HG03442 (cell line): Measurements from ENCODE around the gene LDLRAD4.
"Not testable (repeated sequence)": the region's sequence is repeated elsewhere in the genome, so short reads cannot be mapped to it uniquely, and the experiment has no call there.

Source experiments
- ATAC-seq: cut with Tn5 transposase; IDR thresholded peaks from one replicate; pipeline ENCODE4 v1.9.1; 2021; ENCODE audit warnings: mild to moderate bottlenecking, moderate library complexity; ENCODE audit not compliant: unreplicated experiment

LDLRAD4 gene

GRCh38 chr18:13605477-13605876 lies 386.9 kb downstream of the LDLRAD4 start:
- no peak for ATAC-seq

DNA sequence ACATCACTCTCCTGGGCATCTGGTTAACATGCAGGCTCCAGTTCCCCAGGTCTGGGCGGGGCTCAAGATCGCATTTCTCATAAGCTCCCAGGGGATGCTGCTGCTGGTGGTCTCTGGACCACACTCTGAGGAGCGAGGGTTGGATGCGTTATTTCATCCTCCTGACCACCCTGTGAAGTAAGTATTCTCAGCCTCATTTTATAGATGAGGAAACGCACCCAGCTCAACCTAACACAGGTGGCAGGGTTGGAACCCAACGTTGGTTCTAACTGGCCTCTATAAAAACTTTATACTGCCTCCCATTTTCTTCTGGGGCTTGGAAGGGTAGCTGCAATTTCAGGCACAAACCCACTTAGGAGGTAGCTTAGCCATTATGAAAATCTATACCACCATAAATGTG lies 387.3 kb downstream of the LDLRAD4 start:
- no peak for ATAC-seq

DNA sequence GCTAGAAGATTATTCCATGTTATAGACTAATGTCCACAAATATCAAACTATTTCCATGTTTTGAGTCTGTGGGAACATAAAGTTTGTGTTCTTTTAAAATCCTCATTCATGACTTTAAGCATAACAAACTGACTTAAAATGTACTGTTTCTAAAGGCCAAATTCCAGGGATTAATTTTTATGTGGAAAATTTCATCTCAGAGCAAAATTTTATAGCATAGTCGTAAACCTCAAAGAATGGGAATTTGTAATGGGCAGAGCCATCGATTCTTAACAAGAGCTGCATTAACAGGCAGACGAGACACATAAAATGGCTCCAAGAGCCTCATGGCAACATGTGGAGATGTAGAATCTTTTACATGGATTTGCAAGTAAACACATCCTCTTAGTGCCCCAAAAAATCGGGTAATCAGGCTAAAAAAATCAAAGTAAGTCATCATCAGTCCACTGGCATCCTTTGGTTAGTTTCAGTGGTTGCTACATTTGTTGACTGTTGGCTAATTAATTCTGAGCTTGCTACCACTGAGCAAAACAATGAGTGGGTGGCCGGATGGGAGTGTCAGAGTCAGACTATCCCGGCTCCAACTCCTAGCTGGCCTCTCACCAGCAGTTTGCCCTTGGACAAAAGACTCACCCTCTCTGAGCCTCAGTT lies 388.2 kb downstream of the LDLRAD4 start:
- ATAC-seq, result peak; percentile 24

GRCh38 chr18:13608024-13608562 lies 389.5 kb downstream of the LDLRAD4 start:
- not testable (repeated sequence) for ATAC-seq

GRCh38 chr18:13608791-13609532 lies 390.4 kb downstream of the LDLRAD4 start:
- no peak for ATAC-seq

DNA sequence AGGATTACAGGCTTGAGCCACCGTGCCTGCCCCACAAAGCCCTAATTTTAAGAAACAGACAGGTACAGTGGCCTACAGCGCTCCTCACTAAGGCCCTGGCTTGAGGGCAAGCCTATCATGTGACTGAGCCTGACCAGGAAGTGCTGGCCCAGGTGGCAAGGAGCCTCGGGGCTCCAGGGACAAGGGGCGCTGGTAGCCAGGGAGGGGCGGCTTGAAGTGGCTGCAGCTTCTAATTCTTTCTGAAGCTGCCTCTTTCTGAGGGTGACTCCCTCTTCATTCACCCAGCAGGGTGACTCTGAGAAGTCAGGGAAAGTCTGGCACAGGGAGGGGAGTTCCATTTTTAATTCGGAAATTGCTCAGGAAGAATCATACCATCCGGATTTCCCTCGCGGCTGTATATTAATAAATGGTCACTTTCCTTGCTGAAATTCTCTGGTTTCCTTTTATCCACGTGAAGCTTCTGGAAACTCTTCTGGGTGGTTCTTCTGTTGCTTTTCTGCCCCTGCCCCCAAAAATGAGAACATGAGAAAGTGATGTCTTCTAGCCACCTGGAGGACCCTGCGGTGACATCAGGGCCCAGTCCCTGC lies 392.1 kb downstream of the LDLRAD4 start:
- no peak for ATAC-seq

DNA sequence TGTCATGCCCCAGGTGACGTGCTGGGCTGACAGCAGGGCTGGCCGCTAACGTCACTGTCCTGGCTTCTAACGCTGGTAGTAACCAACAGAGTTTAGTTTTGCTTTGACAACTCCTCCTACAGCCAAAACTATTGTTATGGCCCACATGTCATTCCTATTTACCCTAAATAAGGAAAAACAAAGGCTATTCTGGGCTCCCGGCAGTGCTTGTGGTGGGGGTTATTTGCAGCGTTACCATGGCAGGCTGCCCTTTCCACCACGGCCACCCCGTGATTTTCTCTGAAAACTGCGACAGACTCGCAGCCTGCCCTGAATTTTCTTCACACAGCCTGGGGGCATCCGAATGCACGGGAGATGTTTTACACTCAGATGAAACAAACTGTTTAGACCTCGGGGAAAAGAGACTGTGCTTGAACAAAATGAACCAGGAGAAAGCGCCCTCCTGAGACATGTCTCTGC lies 392.6 kb downstream of the LDLRAD4 start:
- ATAC-seq, result peak; percentile 34

DNA sequence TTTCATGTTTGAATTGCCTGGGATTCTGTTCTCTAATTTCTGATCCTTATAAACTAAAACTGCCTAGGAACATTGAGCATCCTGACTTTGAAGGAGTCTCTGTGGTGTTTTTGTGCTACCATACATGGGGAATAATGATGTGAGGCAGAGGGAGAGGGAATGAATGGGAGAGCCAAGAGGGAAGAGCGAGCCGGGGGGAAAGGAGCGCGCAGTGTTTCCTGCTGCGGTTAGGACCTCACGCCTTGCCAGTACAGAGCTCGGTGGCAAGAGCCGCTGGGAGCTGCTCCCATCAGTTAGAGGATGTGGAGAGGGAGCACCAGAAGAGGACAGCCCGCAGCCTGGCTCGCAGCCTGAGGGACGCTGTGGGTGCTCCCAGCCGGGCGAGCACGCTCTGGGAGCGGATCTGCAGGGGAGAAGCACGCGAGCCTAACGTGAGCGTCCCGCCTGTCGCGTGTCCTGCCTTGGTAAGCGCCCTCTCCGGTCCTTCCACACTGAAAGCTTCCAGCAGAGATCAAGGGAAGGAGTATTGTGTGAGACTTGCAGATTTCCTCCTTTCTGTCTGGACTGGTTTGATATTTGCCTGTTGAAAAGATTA lies 393.1 kb downstream of the LDLRAD4 start:
- ATAC-seq, result peak; percentile 1

DNA sequence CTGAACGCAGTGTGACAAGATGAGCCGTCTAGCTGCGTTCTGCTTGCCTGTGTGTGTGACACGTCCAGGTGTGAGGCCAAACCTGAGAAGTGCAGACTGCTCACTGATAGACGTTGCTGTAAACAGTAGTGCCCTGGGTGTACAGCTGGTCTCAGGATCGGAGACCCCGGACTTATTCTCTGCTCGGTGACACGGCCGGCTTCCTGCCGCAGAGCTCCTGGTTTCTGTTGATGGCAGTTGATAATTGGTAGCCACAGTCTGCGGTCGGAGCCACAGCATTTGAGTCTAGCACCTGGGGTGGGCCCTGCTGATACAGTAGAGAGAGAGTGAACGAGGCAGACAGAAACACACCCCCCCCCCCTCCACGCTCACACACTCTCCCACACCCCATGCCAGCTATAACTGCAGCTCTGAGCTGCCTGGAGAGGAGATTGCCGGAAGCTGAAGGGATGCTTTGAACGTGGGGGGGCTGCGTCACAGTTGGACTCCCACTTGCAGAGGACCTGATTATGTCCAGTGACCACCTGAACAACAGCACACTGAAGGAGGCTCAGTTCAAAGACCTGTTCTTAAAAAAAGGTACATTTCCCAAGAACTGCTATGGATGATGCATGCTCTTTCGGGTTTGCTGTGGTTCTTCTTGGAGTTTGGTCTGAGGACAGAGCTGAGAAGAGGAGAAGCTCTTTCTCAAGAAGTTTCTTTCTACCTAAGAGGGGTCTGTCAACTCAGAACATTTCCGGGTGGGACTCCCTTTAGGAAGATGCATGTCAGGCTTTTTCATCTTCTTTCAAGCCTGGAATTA lies 393.8 kb downstream of the LDLRAD4 start:
- ATAC-seq, result peak; percentile 44

DNA sequence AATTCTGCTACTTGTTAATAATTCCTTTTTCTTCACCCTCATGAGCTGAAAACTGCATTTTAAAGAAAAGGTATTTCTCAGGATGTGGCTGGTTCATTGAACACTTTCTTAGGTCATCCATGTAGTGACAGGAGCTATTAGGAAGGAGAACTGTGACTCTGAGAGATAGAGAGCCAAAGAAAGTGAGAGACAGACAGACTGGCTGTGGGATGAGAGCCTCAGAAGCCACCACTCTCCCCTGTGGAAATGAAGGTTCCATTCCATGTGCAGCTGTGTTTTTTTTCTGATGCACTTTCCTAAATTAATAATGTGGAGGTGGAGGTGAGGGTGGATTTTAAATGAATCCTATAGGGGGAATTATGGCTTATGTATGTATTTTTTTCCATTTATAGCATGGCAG lies 394.5 kb downstream of the LDLRAD4 start:
- no peak for ATAC-seq

GRCh38 chr18:13613591-13614501 lies 395.3 kb downstream of the LDLRAD4 start:
- no peak for ATAC-seq

GRCh38 chr18:13614641-13615288 lies 396.2 kb downstream of the LDLRAD4 start:
- no peak for ATAC-seq

DNA sequence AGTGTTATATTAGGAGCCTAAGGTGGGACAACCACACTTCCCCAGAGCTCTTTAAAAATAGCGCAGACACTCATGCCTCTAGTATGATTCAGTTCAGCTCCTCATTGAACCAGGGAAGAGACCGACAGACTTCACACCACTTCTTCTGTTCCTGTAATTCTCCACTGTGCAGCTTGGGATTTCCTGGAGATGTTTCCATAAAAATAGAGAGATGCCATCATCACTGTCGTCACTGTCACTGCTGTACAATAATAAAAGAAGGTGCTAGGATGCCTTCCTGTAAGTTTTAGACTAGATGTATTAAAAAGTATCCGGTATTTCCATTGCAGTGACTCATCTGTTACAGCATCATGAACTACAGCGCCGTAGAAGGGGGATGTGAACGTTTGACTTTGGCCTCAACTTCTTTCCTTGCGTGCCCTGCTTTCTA lies 396.9 kb downstream of the LDLRAD4 start:
- no peak for ATAC-seq

- no peak for ATAC-seq
Measured at GRCh38 chr18:13616041-13616440, 397.5 kb downstream of the LDLRAD4 start.

- ATAC-seq, result no peak
Measured at GRCh38 chr18:13616525-13617035, 398.0 kb downstream of the LDLRAD4 start.

DNA sequence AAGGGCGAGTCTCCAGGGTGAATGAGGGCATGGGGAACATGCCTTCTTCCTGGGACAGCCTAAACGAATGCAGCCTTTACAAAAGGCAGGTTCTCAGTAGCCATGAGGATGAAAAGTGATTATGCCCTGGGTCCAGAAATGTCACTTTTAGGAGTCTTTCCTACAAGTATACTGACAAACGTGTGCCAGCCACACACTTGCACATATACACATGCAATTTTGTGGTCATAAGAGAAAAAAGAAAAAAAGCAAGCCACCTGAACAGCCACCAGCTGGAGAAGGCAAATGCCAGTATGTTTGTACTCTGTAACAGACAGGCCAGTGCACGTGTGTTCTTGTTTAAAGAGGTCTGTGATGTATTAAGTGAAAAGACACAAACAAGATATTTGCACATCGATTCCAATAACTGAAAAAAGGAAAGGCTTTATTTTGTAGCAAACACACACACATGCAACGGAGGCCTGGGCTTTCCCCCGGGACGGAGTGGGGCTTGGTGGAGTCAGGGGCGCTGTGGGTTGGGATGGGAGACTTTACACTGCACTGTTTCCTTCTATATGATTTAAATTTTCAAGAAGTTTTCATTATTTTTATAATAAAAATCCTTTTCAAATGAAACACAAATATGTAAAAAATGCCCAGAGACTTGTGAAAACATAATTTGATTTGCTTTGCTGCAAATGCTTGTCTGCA lies 399.4 kb downstream of the LDLRAD4 start:
- ATAC-seq, result no peak

DNA sequence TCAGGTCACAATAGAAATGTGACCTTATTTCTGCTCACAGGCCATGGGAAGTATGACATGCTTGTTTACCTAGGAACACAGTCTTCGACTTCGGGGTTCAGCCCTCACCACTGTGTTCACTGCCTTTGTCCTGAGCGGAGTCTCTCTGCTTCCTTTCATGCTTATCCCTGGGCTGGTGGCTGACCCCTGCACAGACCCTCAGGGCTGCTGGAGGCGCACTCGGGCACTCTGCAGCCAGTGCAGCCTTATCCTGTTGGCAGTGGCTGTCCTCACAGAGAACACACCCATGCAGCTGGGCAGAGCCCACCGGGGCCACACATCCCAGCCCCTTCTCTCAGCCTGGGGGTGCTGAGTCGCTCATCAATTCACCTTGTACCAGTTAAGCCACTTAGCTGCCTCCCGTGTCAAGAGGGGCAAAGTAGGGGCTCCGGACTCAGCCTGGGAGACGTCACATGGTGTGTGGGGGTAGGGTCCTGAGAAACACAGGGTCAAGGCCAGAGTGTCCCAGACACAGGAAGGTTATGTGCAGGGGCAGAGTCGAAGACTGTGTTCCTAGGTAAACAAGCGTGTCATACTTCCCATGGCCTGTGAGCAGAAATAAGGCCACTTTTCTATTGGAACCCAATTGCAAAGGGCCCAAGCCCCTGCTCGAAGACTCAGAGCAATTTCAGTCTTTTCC lies 400.3 kb downstream of the LDLRAD4 start:
- ATAC-seq, result no peak
